ENCODE measurements around the gene SGMS1.

SGMS1 gene

DNA sequence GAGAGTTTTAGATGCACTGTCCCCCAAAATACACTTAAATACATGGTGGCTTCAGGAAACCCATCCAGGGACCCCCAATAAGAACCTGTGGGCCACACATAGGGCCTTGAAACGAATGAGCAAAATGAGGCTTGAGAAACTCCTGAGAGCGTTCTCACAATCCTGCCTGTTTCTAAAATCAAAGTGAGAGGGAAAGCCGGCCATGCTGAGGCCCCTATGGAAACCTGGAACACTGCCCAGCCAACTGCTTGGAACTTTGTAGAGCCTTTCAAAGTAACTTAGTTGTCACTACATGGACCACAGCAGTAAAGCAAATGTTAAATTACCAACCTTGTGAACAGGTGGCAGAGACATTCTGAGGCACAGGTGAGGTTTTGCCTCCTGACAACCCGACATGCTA lies 13.4 kb downstream of the SGMS1 start:
- DNase-seq (ENCODE audit: low spot score) = no peak

DNA sequence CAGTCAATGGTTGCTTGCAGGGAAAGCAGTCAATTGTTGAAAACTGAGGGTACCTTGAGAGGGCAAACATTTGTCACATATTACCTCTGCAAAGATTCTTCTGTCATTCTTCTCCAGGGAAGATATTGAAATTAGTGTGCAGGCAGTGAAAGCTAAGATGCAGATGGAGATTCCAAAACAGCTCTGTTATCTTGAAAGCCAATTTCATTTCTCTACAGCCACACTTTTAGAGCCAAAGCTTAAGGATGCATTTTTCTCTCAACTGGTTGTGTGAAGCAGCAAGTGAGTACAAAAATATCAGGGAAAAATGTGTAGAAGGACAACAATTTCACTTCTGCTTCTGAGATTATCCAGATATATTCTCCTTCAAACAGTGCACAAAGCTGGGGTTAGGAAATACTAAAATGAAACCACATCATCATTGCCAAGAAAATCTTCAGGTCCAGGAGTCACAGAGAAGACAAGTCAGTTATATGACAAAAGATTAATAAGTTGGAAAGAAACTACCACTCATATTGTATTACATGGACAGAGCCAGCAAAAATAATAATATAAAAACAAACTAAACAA lies 16.3 kb downstream of the SGMS1 start:
- DNase-seq (ENCODE audit: low spot score) = no peak

DNA sequence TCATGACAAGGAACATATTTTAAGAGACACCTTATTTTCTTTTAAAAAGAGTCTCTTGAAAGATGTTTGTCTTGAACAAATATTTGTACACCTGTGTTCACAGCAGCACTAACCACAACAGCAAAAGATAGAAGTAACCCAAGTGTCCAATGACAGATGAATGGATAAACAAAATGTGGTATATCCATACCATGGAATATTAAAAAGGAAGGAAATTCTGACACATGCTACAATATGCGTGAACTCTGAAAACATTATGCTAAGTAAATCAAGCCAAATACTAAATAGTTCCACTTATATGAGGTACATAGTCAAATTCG lies 17.8 kb downstream of the SGMS1 start:
- DNase-seq (ENCODE audit: low spot score) = no peak

DNA sequence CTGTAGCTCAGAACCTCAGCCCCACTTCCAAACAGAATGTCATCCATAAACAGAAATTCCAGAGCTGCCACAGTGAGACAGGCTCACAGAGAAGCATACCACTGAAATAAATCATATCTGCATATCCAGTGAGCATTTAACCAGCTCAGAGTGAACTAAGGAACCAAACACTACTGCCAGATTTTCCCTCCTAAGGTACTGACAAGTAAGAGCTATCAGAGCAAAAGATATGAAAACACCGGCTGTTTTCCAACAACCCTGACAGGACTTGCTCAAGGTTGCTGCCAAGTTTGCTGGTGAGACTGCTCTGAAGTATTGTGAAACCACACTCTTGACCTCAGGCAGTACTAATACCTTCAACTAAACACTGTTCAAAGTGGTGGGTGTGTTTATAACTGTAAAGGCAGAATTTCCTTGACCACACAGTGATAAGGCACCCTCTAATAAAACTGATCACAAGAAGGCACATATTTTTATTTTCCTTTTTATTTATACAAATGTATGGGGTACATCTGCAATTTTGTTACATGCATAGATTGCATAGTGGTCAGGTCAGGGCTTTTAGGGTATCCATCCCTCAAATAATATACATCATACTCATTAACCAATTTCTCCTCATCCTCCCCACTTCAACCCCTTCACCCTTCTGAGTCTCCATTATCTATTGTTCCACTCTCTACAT lies 18.3 kb downstream of the SGMS1 start:
- DNase-seq (ENCODE audit: low spot score) = peak; percentile 71

DNA sequence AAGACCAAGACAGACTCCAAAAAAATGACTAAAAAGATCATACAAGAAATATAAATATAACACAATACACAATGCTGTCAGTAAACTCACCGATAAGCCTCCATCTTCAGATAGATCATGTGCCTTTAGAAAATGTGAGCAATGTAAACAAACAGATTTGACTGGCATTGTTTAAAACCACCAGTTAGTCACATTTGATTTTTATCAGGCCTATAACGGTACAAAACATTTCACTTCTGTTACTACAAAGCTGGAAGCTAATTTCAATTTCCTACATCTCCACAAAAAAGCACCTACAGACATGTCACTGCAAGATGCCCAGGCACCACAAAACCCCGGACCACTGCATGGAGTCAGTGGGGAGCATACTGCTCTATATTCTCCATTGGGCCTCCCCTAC lies 18.9 kb downstream of the SGMS1 start:
- peak; percentile 14 for DNase-seq (ENCODE audit: low spot score)

DNA sequence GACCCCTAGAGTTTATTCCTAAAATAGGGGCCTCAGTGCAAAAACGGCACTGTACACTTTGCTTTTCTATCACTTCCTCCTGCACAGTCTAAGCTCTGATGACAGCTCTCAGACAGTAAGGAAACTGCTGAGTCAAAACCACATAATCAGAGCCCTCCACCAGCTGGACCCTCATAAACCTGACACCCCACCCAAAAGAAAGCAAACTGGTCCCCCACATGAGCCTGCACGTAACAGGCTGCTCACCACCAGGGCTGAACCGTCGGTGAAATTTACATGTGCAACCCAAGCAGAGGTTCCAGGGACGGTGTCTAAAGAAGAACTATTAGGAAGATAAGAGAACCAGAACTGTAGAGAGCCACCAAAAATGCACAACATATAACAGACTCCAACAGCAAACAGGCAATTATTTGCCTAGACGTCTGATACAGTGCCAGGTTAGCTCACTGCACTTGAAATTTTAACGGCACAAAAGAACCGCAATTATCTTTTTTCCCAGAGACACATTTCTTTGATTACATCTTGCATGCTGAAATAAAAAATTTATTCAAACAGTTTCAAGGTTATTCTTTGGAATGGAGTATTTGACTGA lies 19.6 kb downstream of the SGMS1 start:
- peak; percentile 17 for DNase-seq (ENCODE audit: low spot score)

DNA sequence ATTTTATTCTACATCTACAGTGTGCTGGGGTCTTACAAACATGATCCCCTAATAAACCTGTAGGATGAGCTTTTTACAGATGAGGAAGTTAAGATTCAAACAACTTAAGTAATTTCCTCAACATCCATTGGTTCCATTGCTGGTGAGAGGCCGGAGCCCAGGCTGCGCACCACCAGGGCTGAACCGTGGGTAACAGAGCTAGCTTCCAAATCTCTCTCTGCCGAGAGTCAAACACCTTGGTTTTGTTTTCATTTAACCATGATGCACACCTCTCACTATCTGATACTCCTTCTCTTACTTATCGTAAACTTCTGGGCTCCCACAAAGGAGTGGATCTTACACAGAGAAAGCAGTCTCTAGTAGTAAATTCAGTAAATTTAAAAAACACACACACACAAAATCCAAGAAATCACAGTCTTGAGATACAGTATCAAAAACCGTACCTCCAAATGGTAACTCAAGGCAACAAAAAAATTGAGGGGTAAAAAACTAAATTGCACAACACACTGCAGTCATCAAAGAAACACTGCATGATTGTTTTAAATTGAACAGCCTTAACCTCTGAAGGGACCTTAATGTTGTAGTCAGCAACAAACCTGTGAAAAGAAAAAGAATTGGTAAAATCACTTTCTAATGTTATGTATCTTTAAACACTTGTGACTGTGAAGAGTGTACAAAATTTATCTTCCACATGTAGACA lies 20.5 kb downstream of the SGMS1 start:
- no peak for DNase-seq (ENCODE audit: low spot score)

DNA sequence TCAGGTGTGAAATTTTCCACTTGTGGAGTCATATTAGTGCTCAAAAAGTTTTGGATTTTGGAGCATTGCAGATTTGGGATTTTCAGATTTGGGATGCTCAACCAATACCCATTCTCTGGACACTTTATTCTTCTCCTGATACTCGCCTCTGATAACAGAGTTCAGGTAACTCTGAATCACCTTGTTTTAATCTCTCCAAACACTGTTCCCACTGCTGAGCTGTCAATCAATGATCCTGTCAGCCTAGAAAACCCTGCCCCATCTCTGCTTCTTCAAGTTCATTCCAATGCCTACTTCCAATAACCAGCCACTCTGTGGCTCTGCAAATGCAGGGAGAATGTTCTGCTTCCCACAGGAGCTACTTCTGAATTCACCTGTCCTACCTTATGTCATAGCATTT lies 21.8 kb downstream of the SGMS1 start:
- no peak for DNase-seq (ENCODE audit: low spot score)

DNA sequence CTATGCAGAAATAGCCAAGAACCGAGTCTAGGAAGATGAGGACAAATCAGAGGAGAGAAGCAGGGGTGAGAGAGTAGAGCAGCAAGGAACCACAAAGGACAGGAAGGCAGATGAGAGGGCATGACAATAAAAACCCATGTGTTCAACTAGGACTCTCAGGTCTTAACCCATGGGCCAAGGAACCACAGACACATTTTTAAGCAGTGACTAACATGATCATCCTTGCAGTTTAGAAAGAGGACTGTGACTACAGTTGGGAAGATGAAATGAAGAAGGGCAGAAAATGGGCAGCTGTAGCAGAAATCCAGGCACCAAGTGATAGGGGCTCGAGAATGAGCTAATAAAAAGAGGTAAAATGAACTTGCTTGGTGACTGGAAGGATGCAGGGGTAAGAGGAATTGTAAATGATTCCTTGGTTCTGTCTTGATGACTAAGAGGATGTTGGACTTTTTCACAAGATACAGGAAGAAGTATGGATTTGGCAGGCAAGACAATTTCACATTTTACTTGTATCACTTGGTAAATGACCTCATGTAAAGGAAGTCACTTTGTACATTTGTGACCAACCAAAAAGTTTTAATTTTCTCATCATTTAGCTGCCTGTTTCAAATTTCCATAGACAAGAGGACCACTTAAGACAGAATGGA lies 22.8 kb downstream of the SGMS1 start:
- peak; percentile 26 for DNase-seq (ENCODE audit: low spot score)

DNA sequence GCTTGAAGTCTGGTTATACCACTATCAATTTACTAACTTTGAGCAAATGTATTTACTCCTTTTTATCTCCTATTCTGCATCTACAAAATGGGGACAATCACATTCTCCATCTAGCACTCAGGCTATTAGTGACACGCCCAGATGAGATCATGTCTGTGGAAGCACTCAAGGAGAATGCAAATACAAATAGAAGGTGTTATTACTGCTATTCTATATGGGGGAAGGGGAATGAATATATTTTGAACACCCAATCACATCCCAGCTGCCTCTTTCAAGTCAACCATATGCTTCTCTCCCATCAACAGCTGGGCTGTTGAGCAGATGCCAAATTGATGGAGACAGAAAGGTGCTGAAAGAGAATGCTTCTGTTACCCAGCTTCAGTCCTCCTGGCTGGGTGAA lies 23.5 kb downstream of the SGMS1 start:
- DNase-seq (ENCODE audit: low spot score) = no peak

DNA sequence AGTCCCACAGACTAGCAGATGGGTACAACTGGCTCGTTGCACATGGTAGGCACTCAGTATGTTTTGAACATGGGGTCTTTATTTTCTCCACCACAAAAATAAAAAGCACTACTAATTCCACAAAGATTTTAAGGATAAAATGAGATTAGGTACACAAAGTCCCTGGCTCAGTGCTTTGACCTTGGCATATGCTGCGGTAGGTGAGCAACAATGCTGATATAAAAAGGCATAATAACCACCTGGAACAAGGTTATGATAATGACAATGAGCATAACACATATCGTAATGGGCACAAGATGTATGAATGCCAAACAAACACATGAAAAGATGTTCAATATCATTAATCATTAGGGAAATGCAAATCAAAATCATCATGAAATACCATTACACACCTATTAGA lies 26.9 kb downstream of the SGMS1 start:
- DNase-seq (ENCODE audit: low spot score) = no peak

DNA sequence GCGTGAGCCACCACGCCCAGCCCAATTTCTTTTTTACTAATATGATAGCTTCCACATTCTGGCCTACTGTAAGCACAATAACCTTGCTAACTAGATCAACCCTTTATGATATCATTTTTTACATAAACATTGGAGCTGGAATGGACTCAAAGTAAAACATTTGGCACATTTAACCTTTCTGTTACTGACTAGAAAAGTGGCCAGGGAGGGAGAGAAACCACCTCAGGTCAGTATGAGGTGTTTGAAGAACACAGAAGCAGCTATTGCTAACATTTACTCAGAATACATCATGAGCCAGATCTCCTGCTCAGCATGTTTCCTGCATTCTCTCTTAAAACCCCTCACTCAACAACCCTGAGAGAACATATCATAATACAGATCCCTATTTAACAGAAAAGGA lies 27.3 kb downstream of the SGMS1 start:
- DNase-seq (ENCODE audit: low spot score) = no peak

DNA sequence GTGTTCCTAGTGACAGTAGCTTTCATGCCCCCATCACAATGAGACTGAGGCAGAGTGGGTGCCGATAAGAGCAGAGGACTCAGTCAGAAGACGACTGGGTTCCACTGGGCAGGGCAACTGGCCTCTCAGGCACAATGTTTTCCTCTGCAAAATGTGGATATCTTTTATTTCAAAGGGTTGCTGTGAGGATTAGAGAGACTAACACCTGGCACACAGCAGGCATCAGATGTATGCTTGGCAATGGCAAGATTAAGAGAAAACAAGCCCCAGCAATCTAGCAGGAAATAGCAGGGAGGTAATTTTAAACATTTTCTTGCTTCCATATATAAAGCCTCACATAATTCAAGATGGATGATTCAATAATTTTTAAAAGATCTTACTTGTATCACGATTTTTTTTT lies 28.0 kb downstream of the SGMS1 start:
- no peak for DNase-seq (ENCODE audit: low spot score)

DNA sequence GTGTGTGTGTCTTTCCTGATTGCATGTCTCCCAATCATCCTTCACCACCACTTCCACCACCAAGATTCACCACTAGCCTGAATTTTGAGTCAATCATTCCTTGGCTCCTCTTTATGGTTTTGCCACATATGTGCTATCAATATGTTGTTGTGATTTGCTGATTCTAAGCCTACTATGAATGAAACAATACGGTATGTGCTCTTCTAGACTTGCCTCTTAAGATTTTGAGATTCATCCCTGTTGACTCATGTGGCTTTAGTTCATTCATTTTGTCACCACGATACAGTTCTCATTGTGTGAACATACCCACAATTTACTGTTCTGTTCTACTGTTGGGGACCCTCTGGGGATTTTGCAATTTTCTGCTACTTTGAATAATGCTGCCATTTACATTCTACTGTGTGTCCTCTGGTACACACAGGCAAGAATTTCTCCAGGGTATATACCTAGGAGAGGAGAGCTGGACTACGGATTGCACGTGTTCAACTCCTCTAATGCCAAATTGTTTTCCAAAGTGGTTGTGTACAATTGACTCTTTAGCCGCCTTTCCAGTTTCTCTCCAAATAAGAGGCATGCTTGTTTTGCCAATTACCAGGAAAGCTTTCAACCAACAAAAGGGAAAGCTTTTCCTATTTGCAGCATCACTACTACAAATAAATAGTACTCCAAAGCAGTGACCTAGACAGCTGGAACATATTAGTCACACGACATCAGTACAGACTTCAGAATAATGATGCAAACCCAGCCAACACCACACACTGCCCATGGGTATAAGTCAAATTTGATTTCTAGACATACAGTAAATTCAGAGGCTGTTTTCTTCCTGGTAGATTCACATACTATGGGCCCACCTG lies 30.0 kb downstream of the SGMS1 start:
- peak; percentile 46 for DNase-seq (ENCODE audit: low spot score)

DNA sequence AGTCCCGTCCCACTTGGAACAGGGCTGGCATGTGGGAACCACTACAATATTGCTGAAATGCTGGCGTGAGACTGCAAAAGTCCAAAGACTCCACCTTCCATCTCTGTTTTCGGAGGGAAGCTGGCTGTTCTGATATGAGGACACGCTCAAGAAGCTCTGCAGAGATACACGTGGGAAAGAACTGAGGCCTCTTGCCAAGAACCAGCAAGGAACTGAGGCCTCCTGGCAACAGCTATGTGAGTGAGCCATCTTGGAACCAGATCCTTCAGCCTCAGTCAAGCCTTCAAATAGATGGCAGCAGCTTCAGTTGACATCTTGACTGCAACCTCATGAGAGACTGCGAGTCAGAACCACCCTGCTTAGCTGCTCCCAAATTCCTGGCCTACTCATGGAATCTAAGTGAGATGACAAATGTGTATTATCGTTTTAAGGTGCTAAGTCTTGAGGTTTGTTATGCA lies 30.8 kb downstream of the SGMS1 start:
- DNase-seq (ENCODE audit: low spot score) = no peak

DNA sequence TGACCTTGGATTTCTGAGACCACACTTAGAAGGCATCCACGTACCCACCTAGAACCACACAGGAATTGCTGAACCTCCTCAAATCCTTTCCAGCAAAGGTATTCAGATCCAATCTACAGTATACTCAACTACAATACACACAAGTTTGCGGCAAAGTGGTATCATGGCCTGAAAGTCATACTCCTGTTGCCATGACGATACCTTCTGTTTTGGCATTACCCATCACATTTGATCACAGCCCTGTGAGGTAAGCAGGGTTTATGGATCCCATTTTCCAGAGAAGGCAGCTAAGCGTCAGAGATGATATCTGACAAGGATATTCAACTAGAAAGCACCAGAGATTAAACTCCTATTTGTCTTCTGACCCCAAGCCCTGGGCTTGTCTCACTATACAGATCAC lies 32.8 kb downstream of the SGMS1 start:
- no peak for DNase-seq (ENCODE audit: low spot score)

DNA sequence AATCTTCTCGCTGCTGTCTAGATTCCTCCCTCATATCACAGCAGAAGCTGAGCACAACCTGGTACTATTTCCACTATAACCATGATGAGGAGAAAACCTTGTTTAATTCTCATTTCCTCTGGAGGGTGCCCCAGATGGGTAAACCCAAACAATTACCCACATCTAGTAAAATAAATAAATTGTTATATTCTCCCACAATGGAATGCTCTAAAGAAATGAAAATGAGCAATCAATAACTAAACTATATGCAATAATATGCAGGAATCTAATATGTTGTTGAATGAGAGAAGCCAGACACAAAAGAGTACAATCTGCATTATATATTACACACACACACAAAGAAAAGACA lies 37.0 kb downstream of the SGMS1 start:
- DNase-seq (ENCODE audit: low spot score) = no peak

DNA sequence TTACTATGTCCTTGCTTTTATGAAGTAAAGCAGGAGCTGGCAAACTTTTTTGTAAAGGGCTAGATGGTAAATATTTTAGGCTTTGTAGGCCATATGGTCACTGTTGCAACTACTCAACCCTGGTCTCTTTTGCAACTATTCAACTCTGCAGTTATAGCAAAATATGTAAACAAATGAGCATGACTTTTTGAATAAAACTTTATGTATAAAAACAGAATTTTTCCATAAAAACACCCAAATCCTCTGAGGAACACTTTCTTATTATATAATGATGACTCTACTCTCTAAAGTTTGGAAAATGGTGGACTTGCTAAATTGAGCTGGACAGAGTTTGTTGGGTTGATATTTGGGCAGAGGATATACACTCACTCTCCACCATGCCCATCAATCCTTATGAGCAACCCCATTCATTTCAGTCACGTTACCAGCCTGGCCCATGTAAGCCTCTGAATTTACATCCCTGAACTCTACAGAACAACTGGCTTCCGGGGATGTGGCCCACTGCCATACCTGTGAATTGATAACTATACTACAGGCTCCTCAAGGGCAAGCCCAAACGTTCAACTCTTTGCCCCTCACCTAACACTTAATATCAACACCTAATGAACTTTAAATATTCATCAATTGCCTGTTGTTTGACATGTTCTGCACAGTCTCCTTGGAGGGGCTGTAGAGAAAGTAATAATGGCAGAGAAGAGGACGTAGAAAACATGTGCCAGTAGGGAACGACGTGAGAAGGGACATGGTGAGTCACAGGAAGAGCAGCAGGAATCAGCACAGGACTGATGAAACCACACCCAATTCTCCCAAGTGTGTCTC lies 37.6 kb downstream of the SGMS1 start:
- DNase-seq (ENCODE audit: low spot score) = peak; percentile 50

DNA sequence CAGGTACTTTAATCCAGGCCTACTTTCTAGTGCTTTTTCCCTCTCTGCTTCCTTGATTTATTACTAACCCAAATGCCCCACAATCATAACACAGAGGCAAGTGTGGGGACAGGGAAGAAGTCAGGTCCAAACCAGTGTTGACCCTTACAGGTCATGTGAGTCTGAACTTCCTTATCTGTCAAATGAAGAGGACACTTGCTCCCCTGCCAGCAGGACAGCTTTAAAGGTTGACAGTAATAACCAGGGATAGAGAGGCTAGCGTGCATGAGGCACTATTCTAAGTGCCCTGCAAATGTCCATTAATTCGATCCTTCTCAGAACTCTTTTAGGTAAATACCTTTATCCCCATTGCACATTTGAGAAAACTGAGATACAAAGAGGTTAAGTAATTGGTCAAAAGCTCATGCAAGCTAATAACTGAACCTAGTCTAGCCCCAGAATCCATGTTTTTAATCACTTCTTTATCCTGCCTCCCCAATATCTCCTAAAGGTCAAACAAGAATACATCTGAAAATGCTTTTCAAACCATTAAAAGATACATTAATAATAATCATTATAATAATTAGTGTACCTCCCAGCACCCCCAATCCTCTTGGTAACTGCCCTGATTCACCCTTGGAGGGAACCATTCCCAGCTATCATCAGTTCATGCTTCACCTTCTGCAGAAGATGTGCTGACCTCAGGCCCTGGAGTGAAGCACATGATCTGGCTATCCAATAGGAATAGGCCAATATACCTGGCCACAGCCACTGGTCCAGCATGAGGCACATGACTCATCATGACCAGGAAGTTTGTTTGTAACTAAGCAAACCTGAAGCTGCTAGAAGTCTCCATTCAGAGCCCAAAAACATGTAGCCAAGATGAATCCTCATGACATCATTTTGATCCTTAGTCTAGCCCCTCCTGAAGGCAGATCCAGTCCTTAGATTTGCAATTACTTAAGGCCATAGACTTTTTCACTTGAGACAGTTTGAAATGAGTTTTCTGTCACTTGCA lies 40.7 kb downstream of the SGMS1 start:
- DNase-seq (ENCODE audit: low spot score) = no peak

DNA sequence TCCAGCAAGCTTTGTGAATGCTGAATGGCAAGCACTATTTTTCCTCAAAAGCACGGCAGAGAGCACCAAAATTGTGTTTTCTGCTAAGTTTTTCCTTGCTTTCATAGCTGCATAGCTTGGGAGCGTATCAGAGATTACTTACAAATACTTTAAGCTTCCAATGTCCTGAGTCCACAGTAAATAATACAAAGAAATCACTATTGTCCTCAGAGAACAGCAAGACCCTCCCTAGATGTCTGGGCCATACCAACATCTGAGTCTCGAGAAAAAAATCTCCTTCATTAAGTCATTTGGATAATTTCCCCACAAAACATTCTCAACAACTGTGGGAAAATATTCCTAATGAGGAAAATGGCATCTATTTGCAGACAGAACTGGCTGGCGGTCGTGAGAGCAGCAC lies 41.7 kb downstream of the SGMS1 start:
- DNase-seq (ENCODE audit: low spot score) = no peak
